ENCODE measurements around the gene GPR65.

DNA sequence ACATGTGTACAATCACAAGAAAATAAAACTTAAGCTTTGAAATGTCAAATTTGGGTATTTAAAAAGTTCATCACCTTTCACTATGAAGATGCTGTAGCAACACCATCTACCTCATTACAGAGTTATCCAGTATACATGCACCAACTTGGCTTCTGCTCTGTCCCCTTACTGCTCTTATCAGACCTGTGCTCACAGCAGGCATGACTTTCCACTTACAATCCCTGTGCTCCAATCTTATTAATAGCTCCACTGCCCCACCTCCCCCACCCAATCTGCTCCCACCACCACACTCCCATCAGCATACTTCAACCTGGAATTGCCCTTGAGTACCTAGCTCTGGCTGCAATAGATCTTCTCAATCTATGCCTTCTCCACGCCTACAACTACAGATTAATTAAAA, 25.2 kb upstream of the GPR65 start:
- TF ChIP-seq, protein P1, sequence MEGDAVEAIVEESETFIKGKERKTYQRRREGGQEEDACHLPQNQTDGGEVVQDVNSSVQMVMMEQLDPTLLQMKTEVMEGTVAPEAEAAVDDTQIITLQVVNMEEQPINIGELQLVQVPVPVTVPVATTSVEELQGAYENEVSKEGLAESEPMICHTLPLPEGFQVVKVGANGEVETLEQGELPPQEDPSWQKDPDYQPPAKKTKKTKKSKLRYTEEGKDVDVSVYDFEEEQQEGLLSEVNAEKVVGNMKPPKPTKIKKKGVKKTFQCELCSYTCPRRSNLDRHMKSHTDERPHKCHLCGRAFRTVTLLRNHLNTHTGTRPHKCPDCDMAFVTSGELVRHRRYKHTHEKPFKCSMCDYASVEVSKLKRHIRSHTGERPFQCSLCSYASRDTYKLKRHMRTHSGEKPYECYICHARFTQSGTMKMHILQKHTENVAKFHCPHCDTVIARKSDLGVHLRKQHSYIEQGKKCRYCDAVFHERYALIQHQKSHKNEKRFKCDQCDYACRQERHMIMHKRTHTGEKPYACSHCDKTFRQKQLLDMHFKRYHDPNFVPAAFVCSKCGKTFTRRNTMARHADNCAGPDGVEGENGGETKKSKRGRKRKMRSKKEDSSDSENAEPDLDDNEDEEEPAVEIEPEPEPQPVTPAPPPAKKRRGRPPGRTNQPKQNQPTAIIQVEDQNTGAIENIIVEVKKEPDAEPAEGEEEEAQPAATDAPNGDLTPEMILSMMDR (IDR thresholded peaks at IDR 0.05 in 8 of 11, conservative IDR thresholded peaks at IDR 0.05 in 3 of 11), result no peak
- TF ChIP-seq POLR2AphosphoS5 (IDR thresholded peaks at IDR 0.05), result no peak

Data from spleen (tissue), 7 donors.